ENCODE measurements around the gene HTR4.

The HTR4 gene

DNA sequence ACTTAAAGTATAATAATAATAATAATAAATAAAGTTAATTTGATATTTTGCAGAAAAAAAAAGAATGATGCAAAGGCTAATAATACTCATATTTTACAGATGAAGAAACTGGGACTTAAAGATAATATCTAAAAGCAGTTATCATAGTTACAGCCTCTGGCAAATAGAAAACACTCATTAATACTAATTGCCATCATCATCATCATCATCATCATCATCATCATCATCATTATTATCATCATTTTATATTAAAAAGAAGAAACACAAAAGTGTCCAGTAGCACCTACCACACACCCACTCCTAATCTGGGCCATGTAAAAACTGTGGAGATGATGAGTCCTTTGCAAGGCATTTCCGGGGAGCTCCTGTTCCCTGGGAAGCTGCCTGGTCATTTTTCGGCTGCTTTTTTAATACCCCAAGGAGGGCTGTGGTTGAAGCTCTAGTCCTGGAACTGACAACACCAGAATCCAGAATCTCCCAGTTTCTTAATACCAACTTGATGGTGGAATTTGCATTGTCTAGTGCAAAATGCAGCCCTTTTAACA lies 70.8 kb downstream of the HTR4 start:
- ChIA-PET CTCF (no interaction called here), POLR2A (no interaction called here)
- no peak for DNase-seq
- no peaks in the 10 kb centered on the region for H3K4me1 ChIP-seq (ENCODE audit: control extremely low read depth in 1 of 4, control insufficient read depth in 4 of 4, insufficient read depth in 4 of 4, low read length in 3 of 4)
- no peak overlapping the region for H3K27ac ChIP-seq (ENCODE audit: insufficient read depth in 1 of 2, low read depth in 1 of 2, low read length in 2 of 2, poor library complexity in 1 of 2, severe bottlenecking in 2 of 2)
- WGBS (ENCODE audit: insufficient coverage): no CpG with 5 or more reads among the region's 2 CpGs
- H3K4me3 ChIP-seq (ENCODE audit: control insufficient read depth in 1 of 7, extremely low read depth in 1 of 7, insufficient read depth in 4 of 7, low read depth in 2 of 7, low read length in 6 of 7): no peak overlapping the region
- peaks cover 0 to 3% (median 0%) of the 10 kb centered on the region in 5 experiments for H3K9me3 ChIP-seq (ENCODE audit: control extremely low read depth in 1 of 5, control insufficient read depth in 4 of 5, insufficient read depth in 2 of 5, low read depth in 1 of 5, low read length in 4 of 5)
- H3K27me3 ChIP-seq (replicated peaks in 2 of 5; ENCODE audit: control insufficient read depth in 4 of 5, insufficient read depth in 5 of 5, low read length in 4 of 5): peaks cover 0 to 2% (median 0%) of the 10 kb centered on the region in 5 experiments
- no peaks in the 10 kb centered on the region for H3K36me3 ChIP-seq (ENCODE audit: control insufficient read depth in 4 of 4, insufficient read depth in 4 of 4, low read length in 3 of 4)

DNA sequence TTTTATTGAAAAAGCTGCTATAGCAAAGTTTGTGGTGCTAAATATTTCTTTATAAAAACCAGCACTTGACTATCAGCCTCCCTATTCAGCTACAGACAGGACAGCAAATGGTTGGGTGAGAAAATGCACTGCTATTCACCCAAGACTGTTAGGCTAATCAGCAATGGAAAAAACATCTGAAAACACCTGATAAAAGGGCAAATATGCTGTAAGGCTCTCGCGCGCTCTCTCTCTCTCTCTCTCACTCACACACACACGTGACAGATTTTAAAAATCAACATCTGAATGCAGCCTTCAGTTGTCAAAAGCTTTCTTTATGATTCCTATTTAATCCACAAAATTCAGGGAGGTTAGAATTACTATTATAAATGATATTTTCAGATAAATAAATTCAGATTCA lies 80.2 kb downstream of the HTR4 start:
- ChIA-PET POLR2A (no interaction called here), CTCF (no interaction called here)
- Histone ChIP-seq H3K4me1 (ENCODE audit: control extremely low read depth in 1 of 4, control insufficient read depth in 4 of 4, insufficient read depth in 4 of 4, low read length in 3 of 4) (no peaks in the 10 kb centered on the region), H3K27ac (ENCODE audit: insufficient read depth in 1 of 2, low read depth in 1 of 2, low read length in 2 of 2, poor library complexity in 1 of 2, severe bottlenecking in 2 of 2) (no peak overlapping the region), H3K4me3 (ENCODE audit: control insufficient read depth in 1 of 7, extremely low read depth in 1 of 7, insufficient read depth in 4 of 7, low read depth in 2 of 7, low read length in 6 of 7) (no peak overlapping the region), H3K36me3 (ENCODE audit: control insufficient read depth in 4 of 4, insufficient read depth in 4 of 4, low read length in 3 of 4) (no peaks in the 10 kb centered on the region), H3K27me3 (replicated peaks in 2 of 5; ENCODE audit: control insufficient read depth in 4 of 5, insufficient read depth in 5 of 5, low read length in 4 of 5) (peaks cover 0 to 3% (median 0%) of the 10 kb centered on the region in 5 experiments), H3K9me3 (ENCODE audit: control extremely low read depth in 1 of 5, control insufficient read depth in 4 of 5, insufficient read depth in 2 of 5, low read depth in 1 of 5, low read length in 4 of 5) (no peaks in the 10 kb centered on the region)
- WGBS (ENCODE audit: insufficient coverage): 90% methylated on average over 3 of the region's 4 CpGs
- DNase-seq: peak in 1 of 3 donors; percentile 36

DNA sequence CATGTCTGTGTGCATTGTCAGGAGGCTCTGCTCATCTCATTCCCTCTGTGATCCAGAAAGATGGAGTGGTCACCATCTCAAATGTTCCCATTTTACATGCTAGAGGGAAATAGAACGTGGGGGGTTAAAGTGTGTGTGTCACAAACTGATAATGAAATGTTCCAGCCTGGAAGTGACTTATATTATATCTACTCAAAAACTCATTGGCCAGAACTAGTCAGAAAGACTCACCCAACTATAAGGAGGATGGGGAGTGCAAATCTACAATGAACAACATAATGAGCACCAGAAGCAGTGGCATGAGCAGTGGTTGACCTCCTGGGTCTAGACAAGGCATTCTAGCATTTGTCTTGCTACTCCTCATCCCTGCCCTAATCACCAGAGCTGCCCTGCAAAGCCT lies 81.0 kb downstream of the HTR4 start:
- Histone ChIP-seq H3K4me3 (ENCODE audit: control insufficient read depth in 1 of 7, extremely low read depth in 1 of 7, insufficient read depth in 4 of 7, low read depth in 2 of 7, low read length in 6 of 7) (no peak overlapping the region), H3K27me3 (replicated peaks in 2 of 5; ENCODE audit: control insufficient read depth in 4 of 5, insufficient read depth in 5 of 5, low read length in 4 of 5) (peaks cover 0 to 3% (median 0%) of the 10 kb centered on the region in 5 experiments), H3K4me1 (ENCODE audit: control extremely low read depth in 1 of 4, control insufficient read depth in 4 of 4, insufficient read depth in 4 of 4, low read length in 3 of 4) (no peaks in the 10 kb centered on the region), H3K9me3 (ENCODE audit: control extremely low read depth in 1 of 5, control insufficient read depth in 4 of 5, insufficient read depth in 2 of 5, low read depth in 1 of 5, low read length in 4 of 5) (no peaks in the 10 kb centered on the region), H3K27ac (ENCODE audit: insufficient read depth in 1 of 2, low read depth in 1 of 2, low read length in 2 of 2, poor library complexity in 1 of 2, severe bottlenecking in 2 of 2) (no peak overlapping the region), H3K36me3 (ENCODE audit: control insufficient read depth in 4 of 4, insufficient read depth in 4 of 4, low read length in 3 of 4) (no peaks in the 10 kb centered on the region)
- ChIA-PET POLR2A (no interaction called here), CTCF (interaction anchor here (1.0 to 1.5 kb wide), 2 partner anchors 154 to 158 kb away, joined by 3 to 4 read pairs; no protein-coding TSS in a partner anchor)
- WGBS (ENCODE audit: insufficient coverage): no CpG with 5 or more reads among the region's 1 CpG
- DNase-seq: no peak

DNA sequence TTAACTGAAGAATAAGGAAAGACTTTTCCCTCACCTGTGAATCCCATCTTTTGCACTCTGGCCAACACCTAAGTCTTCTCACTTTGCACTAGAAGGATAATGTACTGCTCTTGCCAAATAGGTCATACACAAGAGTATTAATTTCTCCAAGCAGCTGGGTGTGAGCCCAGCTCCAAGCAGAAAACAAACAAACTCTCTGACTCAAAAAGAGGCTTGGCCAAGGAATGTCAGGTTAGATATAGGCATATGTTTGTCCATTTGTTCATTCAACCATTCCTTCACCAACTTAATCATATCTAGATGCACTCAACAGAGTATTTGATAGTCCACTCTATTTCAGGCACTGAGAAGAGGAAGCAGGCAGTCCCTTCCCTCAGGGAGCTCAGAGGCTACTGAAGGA lies 84.4 kb downstream of the HTR4 start:
- no peak for DNase-seq
- ChIA-PET CTCF (no interaction called here), POLR2A (no interaction called here)
- Histone ChIP-seq H3K9me3 (ENCODE audit: control extremely low read depth in 1 of 5, control insufficient read depth in 4 of 5, insufficient read depth in 2 of 5, low read depth in 1 of 5, low read length in 4 of 5) (no peaks in the 10 kb centered on the region), H3K27ac (ENCODE audit: insufficient read depth in 1 of 2, low read depth in 1 of 2, low read length in 2 of 2, poor library complexity in 1 of 2, severe bottlenecking in 2 of 2) (no peak overlapping the region), H3K36me3 (ENCODE audit: control insufficient read depth in 4 of 4, insufficient read depth in 4 of 4, low read length in 3 of 4) (no peaks in the 10 kb centered on the region), H3K27me3 (replicated peaks in 2 of 5; ENCODE audit: control insufficient read depth in 4 of 5, insufficient read depth in 5 of 5, low read length in 4 of 5) (peaks cover 0 to 3% (median 0%) of the 10 kb centered on the region in 5 experiments), H3K4me3 (ENCODE audit: control insufficient read depth in 1 of 7, extremely low read depth in 1 of 7, insufficient read depth in 4 of 7, low read depth in 2 of 7, low read length in 6 of 7) (no peak overlapping the region), H3K4me1 (ENCODE audit: control extremely low read depth in 1 of 4, control insufficient read depth in 4 of 4, insufficient read depth in 4 of 4, low read length in 3 of 4) (no peaks in the 10 kb centered on the region)

DNA sequence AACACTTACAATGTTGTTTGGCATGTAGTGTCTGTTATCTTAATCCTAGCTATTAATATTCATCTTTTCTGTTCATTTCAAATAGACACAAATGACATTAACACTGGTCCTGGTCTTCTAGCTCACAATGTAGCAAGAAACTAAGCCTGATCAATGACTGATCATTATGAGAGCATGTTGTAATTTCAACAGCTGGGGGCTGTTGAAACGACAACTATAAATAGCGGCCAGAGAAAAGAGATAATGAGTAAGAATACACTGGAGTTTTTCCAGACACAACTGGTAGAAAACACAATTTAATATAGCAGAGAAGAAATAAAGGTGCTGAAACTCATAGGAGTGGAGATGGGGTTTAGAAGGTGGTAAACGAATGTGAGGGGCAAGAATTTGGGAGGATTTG lies 89.2 kb downstream of the HTR4 start:
- Histone ChIP-seq H3K4me3 (ENCODE audit: control insufficient read depth in 1 of 7, extremely low read depth in 1 of 7, insufficient read depth in 4 of 7, low read depth in 2 of 7, low read length in 6 of 7) (no peak overlapping the region), H3K36me3 (ENCODE audit: control insufficient read depth in 4 of 4, insufficient read depth in 4 of 4, low read length in 3 of 4) (no peaks in the 10 kb centered on the region), H3K4me1 (ENCODE audit: control extremely low read depth in 1 of 4, control insufficient read depth in 4 of 4, insufficient read depth in 4 of 4, low read length in 3 of 4) (no peaks in the 10 kb centered on the region), H3K27ac (ENCODE audit: insufficient read depth in 1 of 2, low read depth in 1 of 2, low read length in 2 of 2, poor library complexity in 1 of 2, severe bottlenecking in 2 of 2) (no peak overlapping the region), H3K27me3 (replicated peaks in 2 of 5; ENCODE audit: control insufficient read depth in 4 of 5, insufficient read depth in 5 of 5, low read length in 4 of 5) (peaks cover 0 to 3% (median 0%) of the 10 kb centered on the region in 5 experiments), H3K9me3 (ENCODE audit: control extremely low read depth in 1 of 5, control insufficient read depth in 4 of 5, insufficient read depth in 2 of 5, low read depth in 1 of 5, low read length in 4 of 5) (no peaks in the 10 kb centered on the region)
- DNase-seq: no peak
- POLR2A ChIA-PET: no interaction called here
- 100% methylated on average over 2 of the region's 3 CpGs for WGBS (ENCODE audit: insufficient coverage)
- CTCF ChIA-PET: interaction anchor here (0.6 kb wide), 1 partner anchor 136 kb away, joined by 3 read pairs; no protein-coding TSS in a partner anchor

DNA sequence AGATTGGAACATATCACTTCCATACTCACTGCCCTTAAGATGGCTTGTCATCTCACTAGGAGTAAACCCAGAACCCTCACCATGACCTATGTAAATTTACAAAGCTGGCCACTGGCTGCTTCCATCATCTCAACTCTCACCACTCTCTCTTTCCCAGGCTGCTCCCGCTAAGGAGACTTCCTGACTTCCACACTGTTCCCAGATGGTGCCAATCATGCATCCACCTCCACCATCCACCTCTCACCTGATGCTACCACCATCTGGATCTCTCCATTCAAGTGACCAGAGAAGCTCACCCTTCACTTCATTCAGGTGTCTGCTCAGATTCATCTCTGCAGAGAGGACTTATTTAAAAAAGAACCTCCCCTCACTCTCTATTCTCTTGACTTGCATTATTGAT lies 91.3 kb downstream of the HTR4 start:
- H3K9me3 ChIP-seq (ENCODE audit: control extremely low read depth in 1 of 5, control insufficient read depth in 4 of 5, insufficient read depth in 2 of 5, low read depth in 1 of 5, low read length in 4 of 5): no peaks in the 10 kb centered on the region
- DNase-seq: no peak
- 100% methylated on average over 1 of the region's 1 CpG for WGBS (ENCODE audit: insufficient coverage)
- no peak overlapping the region for H3K4me3 ChIP-seq (ENCODE audit: control insufficient read depth in 1 of 7, extremely low read depth in 1 of 7, insufficient read depth in 4 of 7, low read depth in 2 of 7, low read length in 6 of 7)
- H3K27me3 ChIP-seq (replicated peaks in 2 of 5; ENCODE audit: control insufficient read depth in 4 of 5, insufficient read depth in 5 of 5, low read length in 4 of 5): peaks cover 0 to 4% (median 0%) of the 10 kb centered on the region in 5 experiments
- POLR2A ChIA-PET: no interaction called here
- H3K4me1 ChIP-seq (ENCODE audit: control extremely low read depth in 1 of 4, control insufficient read depth in 4 of 4, insufficient read depth in 4 of 4, low read length in 3 of 4): no peaks in the 10 kb centered on the region
- CTCF ChIA-PET: no interaction called here
- no peak overlapping the region for H3K27ac ChIP-seq (ENCODE audit: insufficient read depth in 1 of 2, low read depth in 1 of 2, low read length in 2 of 2, poor library complexity in 1 of 2, severe bottlenecking in 2 of 2)
- H3K36me3 ChIP-seq (ENCODE audit: control insufficient read depth in 4 of 4, insufficient read depth in 4 of 4, low read length in 3 of 4): no peaks in the 10 kb centered on the region

DNA sequence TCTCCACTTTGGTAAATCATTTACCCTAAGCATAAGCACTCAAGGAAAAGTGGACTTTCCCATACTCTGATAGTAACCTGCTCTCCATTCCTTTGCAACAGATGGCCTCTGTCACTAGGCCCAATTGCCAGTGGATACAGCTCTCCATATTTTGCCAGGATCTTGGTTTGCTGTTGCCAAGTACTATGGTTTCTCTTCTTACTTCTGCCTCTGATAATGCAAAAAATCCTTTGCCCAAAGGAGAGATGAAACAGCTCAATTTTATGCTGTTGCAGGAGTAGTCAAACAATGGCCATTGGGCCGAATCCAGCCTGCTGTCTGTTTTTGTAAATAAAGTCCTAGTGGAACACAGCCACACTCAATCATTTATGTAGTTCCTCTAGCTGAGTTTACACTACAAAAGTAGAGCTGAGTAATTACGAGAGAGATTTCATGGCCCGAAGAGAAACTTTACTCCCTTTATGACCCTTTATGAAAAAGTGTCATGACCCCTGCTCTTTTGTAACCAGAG lies 92.5 kb downstream of the HTR4 start:
- CTCF ChIA-PET: no interaction called here
- POLR2A ChIA-PET: no interaction called here
- H3K4me1 ChIP-seq (ENCODE audit: control extremely low read depth in 1 of 4, control insufficient read depth in 4 of 4, insufficient read depth in 4 of 4, low read length in 3 of 4): no peaks in the 10 kb centered on the region
- 96% methylated on average over 3 of the region's 3 CpGs for WGBS (ENCODE audit: insufficient coverage)
- no peak overlapping the region for H3K4me3 ChIP-seq (ENCODE audit: control insufficient read depth in 1 of 7, extremely low read depth in 1 of 7, insufficient read depth in 4 of 7, low read depth in 2 of 7, low read length in 6 of 7)
- H3K27me3 ChIP-seq (replicated peaks in 2 of 5; ENCODE audit: control insufficient read depth in 4 of 5, insufficient read depth in 5 of 5, low read length in 4 of 5): peaks cover 0 to 4% (median 0%) of the 10 kb centered on the region in 5 experiments
- H3K36me3 ChIP-seq (ENCODE audit: control insufficient read depth in 4 of 4, insufficient read depth in 4 of 4, low read length in 3 of 4): no peaks in the 10 kb centered on the region
- no peaks in the 10 kb centered on the region for H3K9me3 ChIP-seq (ENCODE audit: control extremely low read depth in 1 of 5, control insufficient read depth in 4 of 5, insufficient read depth in 2 of 5, low read depth in 1 of 5, low read length in 4 of 5)
- no peak for DNase-seq
- no peak overlapping the region for H3K27ac ChIP-seq (ENCODE audit: insufficient read depth in 1 of 2, low read depth in 1 of 2, low read length in 2 of 2, poor library complexity in 1 of 2, severe bottlenecking in 2 of 2)
